ENCODE data around the gene C22orf42. TPM values are rescaled to one million over a fixed set of nuclear protein-coding genes. Genes with fewer than 3 reads are reported as not detected.

C22orf42 gene
- polyA plus RNA-seq, 1 donor (not counting 4 experiments of a cell fraction or from before 2014, with no cell fraction given) = not detected

GRCh38 chr22:32119568-32120235 is 39.4 kb downstream of the C22orf42 start:
- Histone ChIP-seq H3K27ac (ENCODE audit: control insufficient read depth, insufficient read depth, low read length) (no peak overlapping the region), H3K9ac (ENCODE audit: control insufficient read depth, extremely low read depth, insufficient read depth, low read length) (no peak overlapping the region), H3K4me3 (ENCODE audit: control insufficient read depth in 2 of 3, extremely low read depth in 1 of 3, insufficient read depth in 2 of 3, low read depth in 1 of 3, low read length in 3 of 3) (no peak overlapping the region), H3K27me3 (ENCODE audit: control insufficient read depth, extremely low read depth, insufficient read depth, low read length) (no peaks in the 10 kb centered on the region), H3K36me3 (ENCODE audit: control insufficient read depth in 2 of 2, extremely low read depth in 1 of 2, insufficient read depth in 2 of 2, low read length in 2 of 2) (no peaks in the 10 kb centered on the region), H2AFZ (ENCODE audit: control insufficient read depth, low read length) (no peak overlapping the region), H3K79me2 (ENCODE audit: control insufficient read depth, insufficient read depth, low read length) (no peaks in the 10 kb centered on the region), H3K4me1 (ENCODE audit: control insufficient read depth, extremely low read depth, insufficient read depth, low read length) (no peaks in the 10 kb centered on the region), H3K9me1 (ENCODE audit: control insufficient read depth, extremely low read depth, insufficient read depth, low read length) (no peaks in the 10 kb centered on the region), H3K4me2 (ENCODE audit: control insufficient read depth, extremely low read depth, insufficient read depth, low read depth, low read length) (no peak overlapping the region), H3K9me3 (ENCODE audit: control insufficient read depth, low read depth, low read length) (no peaks in the 10 kb centered on the region), H4K20me1 (ENCODE audit: control insufficient read depth, extremely low read depth, insufficient read depth, low read length) (no peaks in the 10 kb centered on the region)
- dilution Hi-C loops (cut with MboI; ENCODE audit: extremely low pct_ligation_motif_present, low sequenced_read_pairs) = no loop called here
- no peak for TF ChIP-seq EZH2 (IDR thresholded peaks at IDR 0.05; ENCODE audit: low read length)
- TF ChIP-seq, protein P1, sequence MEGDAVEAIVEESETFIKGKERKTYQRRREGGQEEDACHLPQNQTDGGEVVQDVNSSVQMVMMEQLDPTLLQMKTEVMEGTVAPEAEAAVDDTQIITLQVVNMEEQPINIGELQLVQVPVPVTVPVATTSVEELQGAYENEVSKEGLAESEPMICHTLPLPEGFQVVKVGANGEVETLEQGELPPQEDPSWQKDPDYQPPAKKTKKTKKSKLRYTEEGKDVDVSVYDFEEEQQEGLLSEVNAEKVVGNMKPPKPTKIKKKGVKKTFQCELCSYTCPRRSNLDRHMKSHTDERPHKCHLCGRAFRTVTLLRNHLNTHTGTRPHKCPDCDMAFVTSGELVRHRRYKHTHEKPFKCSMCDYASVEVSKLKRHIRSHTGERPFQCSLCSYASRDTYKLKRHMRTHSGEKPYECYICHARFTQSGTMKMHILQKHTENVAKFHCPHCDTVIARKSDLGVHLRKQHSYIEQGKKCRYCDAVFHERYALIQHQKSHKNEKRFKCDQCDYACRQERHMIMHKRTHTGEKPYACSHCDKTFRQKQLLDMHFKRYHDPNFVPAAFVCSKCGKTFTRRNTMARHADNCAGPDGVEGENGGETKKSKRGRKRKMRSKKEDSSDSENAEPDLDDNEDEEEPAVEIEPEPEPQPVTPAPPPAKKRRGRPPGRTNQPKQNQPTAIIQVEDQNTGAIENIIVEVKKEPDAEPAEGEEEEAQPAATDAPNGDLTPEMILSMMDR (optimal IDR thresholded peaks at IDR 0.05 in 1 of 3, IDR thresholded peaks at IDR 0.05 in 1 of 3, conservative IDR thresholded peaks at IDR 0.05 in 1 of 3; ENCODE audit: extremely low read depth in 1 of 3, insufficient read depth in 2 of 3, low read length in 3 of 3) = no peak
- FAIRE-seq (no peak), DNase-seq (ENCODE audit: low read depth, low spot score) (no peak)

DNA sequence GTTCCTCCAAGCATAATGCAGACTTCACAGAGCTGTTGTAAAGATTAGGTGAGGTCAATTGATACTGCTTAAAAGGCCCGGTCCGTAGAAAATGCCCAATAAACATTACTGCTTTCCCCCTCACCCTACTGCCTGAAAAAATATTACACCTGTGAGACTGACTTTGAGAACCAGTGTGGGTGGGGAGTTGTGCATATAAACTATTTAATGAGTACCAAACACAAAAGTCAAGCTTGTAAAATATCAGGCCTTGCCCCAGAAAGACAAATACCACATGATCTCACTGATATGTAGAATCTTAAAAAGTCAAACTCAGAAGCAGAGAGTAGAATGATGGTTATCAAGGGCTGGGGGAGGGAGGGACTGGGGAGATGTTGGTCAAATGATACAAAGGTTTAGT is 46.7 kb downstream of the C22orf42 start:
- no peak for FAIRE-seq
- H3K36me3 ChIP-seq (ENCODE audit: control insufficient read depth in 2 of 2, extremely low read depth in 1 of 2, insufficient read depth in 2 of 2, low read length in 2 of 2) = no peaks in the 10 kb centered on the region

More for the DNA sequence above, 46.7 kb downstream of the C22orf42 start:
- no peak overlapping the region for H3K4me3 ChIP-seq (ENCODE audit: control insufficient read depth in 2 of 3, extremely low read depth in 1 of 3, insufficient read depth in 2 of 3, low read depth in 1 of 3, low read length in 3 of 3)
- dilution Hi-C loops (cut with MboI; ENCODE audit: extremely low pct_ligation_motif_present, low sequenced_read_pairs) = no loop called here
- H2AFZ ChIP-seq (ENCODE audit: control insufficient read depth, low read length) = no peak overlapping the region
- TF ChIP-seq, protein P1 (optimal IDR thresholded peaks at IDR 0.05 in 1 of 3, IDR thresholded peaks at IDR 0.05 in 1 of 3, conservative IDR thresholded peaks at IDR 0.05 in 1 of 3; ENCODE audit: extremely low read depth in 1 of 3, insufficient read depth in 2 of 3, low read length in 3 of 3) = no peak
- no peak for TF ChIP-seq EZH2 (IDR thresholded peaks at IDR 0.05; ENCODE audit: low read length)
- no peak overlapping the region for H3K27ac ChIP-seq (ENCODE audit: control insufficient read depth, insufficient read depth, low read length)
- no peaks in the 10 kb centered on the region for H4K20me1 ChIP-seq (ENCODE audit: control insufficient read depth, extremely low read depth, insufficient read depth, low read length)
- H3K9me3 ChIP-seq (ENCODE audit: control insufficient read depth, low read depth, low read length) = no peaks in the 10 kb centered on the region
- no peak overlapping the region for H3K9ac ChIP-seq (ENCODE audit: control insufficient read depth, extremely low read depth, insufficient read depth, low read length)
- no peak overlapping the region for H3K4me2 ChIP-seq (ENCODE audit: control insufficient read depth, extremely low read depth, insufficient read depth, low read depth, low read length)
- no peak for DNase-seq (ENCODE audit: low read depth, low spot score)
- no peaks in the 10 kb centered on the region for H3K4me1 ChIP-seq (ENCODE audit: control insufficient read depth, extremely low read depth, insufficient read depth, low read length)
- no peaks in the 10 kb centered on the region for H3K9me1 ChIP-seq (ENCODE audit: control insufficient read depth, extremely low read depth, insufficient read depth, low read length)
- no peaks in the 10 kb centered on the region for H3K79me2 ChIP-seq (ENCODE audit: control insufficient read depth, insufficient read depth, low read length)
- H3K27me3 ChIP-seq (ENCODE audit: control insufficient read depth, extremely low read depth, insufficient read depth, low read length) = no peaks in the 10 kb centered on the region

All from keratinocyte (primary cell).